HepG2 (cell line): Measurements from ENCODE around the gene WDR86. TPM values are rescaled to one million over a fixed set of nuclear protein-coding genes. Genes with fewer than 3 reads are reported as not detected.

Source experiments
- AGO1 ChIP-seq: fragments of 200-400 bp; formaldehyde crosslinking; IDR thresholded peaks from 2 replicates; pipeline ENCODE4 v1.6.1; 2017; ENCODE audit warnings: mild to moderate bottlenecking, low read depth, low read length, moderate library complexity; ENCODE audit not compliant: poor library complexity, severe bottlenecking
- ATAD3A ChIP-seq: sonication (generic); formaldehyde crosslinking; IDR thresholded peaks from 2 replicates; pipeline ENCODE4 v1.4.0; 2020; ENCODE audit warnings: missing genetic modification reagents
- CCDC6 ChIP-seq: sonication (generic); formaldehyde crosslinking; IDR thresholded peaks from 2 replicates; pipeline ENCODE4 v1.8.1; 2022; ENCODE audit warnings: mild to moderate bottlenecking, missing genetic modification reagents, moderate library complexity
- ELF4 ChIP-seq: sonication (generic); formaldehyde crosslinking; IDR thresholded peaks from 2 replicates; pipeline ENCODE4 v1.5.0; 2020; ENCODE audit warnings: missing genetic modification reagents, mild to moderate bottlenecking, moderate library complexity, borderline replicate concordance
- GTF3A ChIP-seq: sonication (generic); formaldehyde crosslinking; conservative IDR thresholded peaks from 2 replicates; pipeline ENCODE4 v1.4.0; 2020; ENCODE audit warnings: mild to moderate bottlenecking, missing genetic modification reagents
- NCOA1 ChIP-seq: sonication (generic); formaldehyde crosslinking; IDR thresholded peaks from 2 replicates; pipeline ENCODE4 v1.9.0; 2021; ENCODE audit warnings: missing genetic modification reagents
- NONO ChIP-seq, 2 experiments: fragments of 450-650 bp in 1 of 2; sonication (generic) in 1 of 2; formaldehyde crosslinking in 1 of 2; IDR thresholded peaks in 1 of 2; conservative IDR thresholded peaks in 1 of 2; 2 replicates each; pipeline versions ENCODE4 v1.6.1 to v1.8.0; 2017 to 2022; ENCODE audit warnings: mild to moderate bottlenecking in 1 of 2, missing genetic modification reagents in 1 of 2, moderate library complexity in 1 of 2
- SMC3 ChIP-seq: IDR thresholded peaks from 2 replicates; pipeline ENCODE4 v1.6.1; 2011; ENCODE audit warnings: low read length, improper control_type of control experiment
- STAT5B ChIP-seq: sonication (generic); formaldehyde crosslinking; IDR thresholded peaks from 2 replicates; pipeline ENCODE4 v1.4.0; 2020; ENCODE audit warnings: missing genetic modification reagents
- TOE1 ChIP-seq: sonication (generic); formaldehyde crosslinking; IDR thresholded peaks from 2 replicates; pipeline ENCODE4 v1.4.0; 2020; ENCODE audit warnings: mild to moderate bottlenecking, missing genetic modification reagents
- ZNF3 ChIP-seq: IDR thresholded peaks from 2 replicates; pipeline ENCODE4 v1.7.0; 2017; ENCODE audit warnings: inconsistent platforms
- ZNF333 ChIP-seq: sonication (generic); formaldehyde crosslinking; IDR thresholded peaks from 2 replicates; pipeline ENCODE4 v1.4.0; 2020; ENCODE audit warnings: mild to moderate bottlenecking, missing genetic modification reagents, borderline replicate concordance
- ZNF383 ChIP-seq: sonication (generic); formaldehyde crosslinking; IDR thresholded peaks from 2 replicates; pipeline ENCODE4 v1.4.0; 2020; ENCODE audit warnings: missing genetic modification reagents, mild to moderate bottlenecking, borderline replicate concordance
- ZNF674 ChIP-seq: sonication (generic); formaldehyde crosslinking; IDR thresholded peaks from 2 replicates; pipeline ENCODE4 v1.5.0; 2020; ENCODE audit warnings: low read depth, mild to moderate bottlenecking, missing genetic modification reagents
- ZNF879 ChIP-seq: sonication (generic); formaldehyde crosslinking; IDR thresholded peaks from 2 replicates; pipeline ENCODE4 v1.8.1; 2023; ENCODE audit warnings: missing genetic modification reagents
- ZSCAN12 ChIP-seq: sonication (generic); formaldehyde crosslinking; IDR thresholded peaks from 2 replicates; pipeline ENCODE4 v1.9.0; 2021; ENCODE audit warnings: mild to moderate bottlenecking, missing genetic modification reagents
- polyA plus RNA-seq, 8 experiments: library from polyadenylated mRNA; depleted of rRNA in 3 of 8; stranded (reverse) in 7 of 8; unstranded in 1 of 8; fragments of >200 nt; fragmentation: Illumina TruSeq in 4 of 8; extraction: Trizol in 4 of 8; gene quantifications; 2 replicates each; pipeline versions ENCODE4 v1.2.1 to v1.2.3, GENCODE V29; 2011 to 2016; ENCODE audit warnings: low read depth in 4 of 8, missing spikeins in 1 of 8, mixed read lengths in 1 of 8; ENCODE audit not compliant: insufficient read depth in 1 of 8
- total RNA-seq, 5 experiments: library from RNA; depleted of rRNA; stranded (reverse); fragments of >200 nt; fragmentation: Illumina TruSeq; extraction: Trizol; gene quantifications; 2 replicates each; pipeline ENCODE4 v1.2.3, GENCODE V29; 2016; ENCODE audit warnings: low read depth in 1 of 5
- TF ChIP-seq, protein P1 (sequence below): sonication (generic); formaldehyde crosslinking; IDR thresholded peaks from 2 replicates; pipeline ENCODE4 v1.5.1; 2020; ENCODE audit warnings: mild to moderate bottlenecking, missing genetic modification reagents, borderline replicate concordance
- TF ChIP-seq, protein P2 (sequence below): sonication (generic); formaldehyde crosslinking; IDR thresholded peaks from 2 replicates; pipeline ENCODE4 v1.4.0; 2020; ENCODE audit warnings: mild to moderate bottlenecking, missing genetic modification reagents
- TF ChIP-seq, protein P3 (sequence below): sonication (generic); formaldehyde crosslinking; IDR thresholded peaks from 2 replicates; pipeline ENCODE4 v1.4.0; 2020; ENCODE audit warnings: mild to moderate bottlenecking, missing genetic modification reagents
- TF ChIP-seq, protein P4 (sequence below), 2 experiments: IDR thresholded peaks; 2 replicates each; pipeline ENCODE4 v1.6.1; 2011 to 2012; ENCODE audit warnings: low read length in 2 of 2, borderline replicate concordance in 1 of 2, low read depth in 1 of 2, mild to moderate bottlenecking in 1 of 2, moderate library complexity in 1 of 2

The WDR86 gene
- total and polyA plus RNA-seq, 2 of the 13 experiments (the other 11 are each of a cell fraction or from before 2014, with no cell fraction given), result 0.11 to 2.9 TPM

DNA sequence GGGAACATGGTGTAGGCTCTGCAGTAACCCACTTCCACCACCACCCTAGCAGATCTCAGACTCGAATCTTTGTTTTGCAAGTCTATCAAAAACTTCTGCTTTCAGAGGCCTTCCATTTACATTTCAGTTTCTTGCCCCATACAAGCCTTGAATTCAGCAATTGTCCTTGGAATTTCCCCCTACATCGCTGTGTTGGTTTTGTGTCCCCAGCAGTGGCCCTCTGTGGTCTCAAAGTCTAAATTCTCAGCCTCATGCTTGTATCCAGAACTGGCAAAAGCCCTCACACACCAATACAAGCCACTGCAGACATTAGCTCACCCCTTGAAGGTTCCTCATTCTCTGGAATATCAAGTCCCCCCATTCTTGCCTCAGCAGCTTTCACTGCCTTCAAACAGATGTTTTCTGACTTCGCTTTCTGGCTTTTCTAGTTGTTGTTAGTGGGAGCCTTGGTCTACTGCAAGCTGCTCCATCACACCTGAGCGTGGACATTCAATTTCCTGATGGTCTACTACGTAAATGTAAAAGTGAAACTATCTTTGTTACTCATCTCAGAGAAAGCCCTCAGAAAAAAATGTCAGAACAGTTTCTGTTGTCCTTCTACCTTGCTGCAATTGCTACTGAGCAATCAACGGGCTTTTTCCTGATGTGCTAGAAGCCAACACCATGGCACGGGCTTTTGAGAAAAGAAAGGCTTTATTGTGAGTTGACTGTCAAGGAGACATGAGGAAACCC lies 70.0 kb downstream of the WDR86 start (continued):
- TF ChIP-seq, protein P1, sequence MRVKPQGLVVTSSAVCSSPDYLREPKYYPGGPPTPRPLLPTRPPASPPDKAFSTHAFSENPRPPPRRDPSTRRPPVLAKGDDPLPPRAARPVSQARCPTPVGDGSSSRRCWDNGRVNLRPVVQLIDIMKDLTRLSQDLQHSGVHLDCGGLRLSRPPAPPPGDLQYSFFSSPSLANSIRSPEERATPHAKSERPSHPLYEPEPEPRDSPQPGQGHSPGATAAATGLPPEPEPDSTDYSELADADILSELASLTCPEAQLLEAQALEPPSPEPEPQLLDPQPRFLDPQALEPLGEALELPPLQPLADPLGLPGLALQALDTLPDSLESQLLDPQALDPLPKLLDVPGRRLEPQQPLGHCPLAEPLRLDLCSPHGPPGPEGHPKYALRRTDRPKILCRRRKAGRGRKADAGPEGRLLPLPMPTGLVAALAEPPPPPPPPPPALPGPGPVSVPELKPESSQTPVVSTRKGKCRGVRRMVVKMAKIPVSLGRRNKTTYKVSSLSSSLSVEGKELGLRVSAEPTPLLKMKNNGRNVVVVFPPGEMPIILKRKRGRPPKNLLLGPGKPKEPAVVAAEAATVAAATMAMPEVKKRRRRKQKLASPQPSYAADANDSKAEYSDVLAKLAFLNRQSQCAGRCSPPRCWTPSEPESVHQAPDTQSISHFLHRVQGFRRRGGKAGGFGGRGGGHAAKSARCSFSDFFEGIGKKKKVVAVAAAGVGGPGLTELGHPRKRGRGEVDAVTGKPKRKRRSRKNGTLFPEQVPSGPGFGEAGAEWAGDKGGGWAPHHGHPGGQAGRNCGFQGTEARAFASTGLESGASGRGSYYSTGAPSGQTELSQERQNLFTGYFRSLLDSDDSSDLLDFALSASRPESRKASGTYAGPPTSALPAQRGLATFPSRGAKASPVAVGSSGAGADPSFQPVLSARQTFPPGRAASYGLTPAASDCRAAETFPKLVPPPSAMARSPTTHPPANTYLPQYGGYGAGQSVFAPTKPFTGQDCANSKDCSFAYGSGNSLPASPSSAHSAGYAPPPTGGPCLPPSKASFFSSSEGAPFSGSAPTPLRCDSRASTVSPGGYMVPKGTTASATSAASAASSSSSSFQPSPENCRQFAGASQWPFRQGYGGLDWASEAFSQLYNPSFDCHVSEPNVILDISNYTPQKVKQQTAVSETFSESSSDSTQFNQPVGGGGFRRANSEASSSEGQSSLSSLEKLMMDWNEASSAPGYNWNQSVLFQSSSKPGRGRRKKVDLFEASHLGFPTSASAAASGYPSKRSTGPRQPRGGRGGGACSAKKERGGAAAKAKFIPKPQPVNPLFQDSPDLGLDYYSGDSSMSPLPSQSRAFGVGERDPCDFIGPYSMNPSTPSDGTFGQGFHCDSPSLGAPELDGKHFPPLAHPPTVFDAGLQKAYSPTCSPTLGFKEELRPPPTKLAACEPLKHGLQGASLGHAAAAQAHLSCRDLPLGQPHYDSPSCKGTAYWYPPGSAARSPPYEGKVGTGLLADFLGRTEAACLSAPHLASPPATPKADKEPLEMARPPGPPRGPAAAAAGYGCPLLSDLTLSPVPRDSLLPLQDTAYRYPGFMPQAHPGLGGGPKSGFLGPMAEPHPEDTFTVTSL (CRISPR knock-in tag), result no peak
- TF ChIP-seq ZNF674 (CRISPR knock-in tag) (no peak), AGO1 (no peak), CCDC6 (CRISPR knock-in tag) (no peak), SMC3 (no peak), NONO (IDR thresholded peaks at IDR 0.05) (no peak), NONO (CRISPR knock-in tag; conservative IDR thresholded peaks at IDR 0.05) (no peak), ZNF3 (CRISPR knock-in tag) (no peak), ZNF879 (CRISPR knock-in tag) (no peak), GTF3A (CRISPR knock-in tag) (no peak), ZSCAN12 (no peak), TOE1 (CRISPR knock-in tag) (no peak), NCOA1 (no peak), ELF4 (no peak), ZNF333 (CRISPR knock-in tag) (no peak), ZNF383 (CRISPR knock-in tag) (no peak), ATAD3A (CRISPR knock-in tag) (no peak), STAT5B (no peak)
- TF ChIP-seq, protein P2, sequence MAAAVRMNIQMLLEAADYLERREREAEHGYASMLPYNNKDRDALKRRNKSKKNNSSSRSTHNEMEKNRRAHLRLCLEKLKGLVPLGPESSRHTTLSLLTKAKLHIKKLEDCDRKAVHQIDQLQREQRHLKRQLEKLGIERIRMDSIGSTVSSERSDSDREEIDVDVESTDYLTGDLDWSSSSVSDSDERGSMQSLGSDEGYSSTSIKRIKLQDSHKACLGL (CRISPR knock-in tag), result no peak
- TF ChIP-seq, protein P3, sequence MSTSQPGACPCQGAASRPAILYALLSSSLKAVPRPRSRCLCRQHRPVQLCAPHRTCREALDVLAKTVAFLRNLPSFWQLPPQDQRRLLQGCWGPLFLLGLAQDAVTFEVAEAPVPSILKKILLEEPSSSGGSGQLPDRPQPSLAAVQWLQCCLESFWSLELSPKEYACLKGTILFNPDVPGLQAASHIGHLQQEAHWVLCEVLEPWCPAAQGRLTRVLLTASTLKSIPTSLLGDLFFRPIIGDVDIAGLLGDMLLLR (CRISPR knock-in tag), result no peak
- TF ChIP-seq, protein P4, sequence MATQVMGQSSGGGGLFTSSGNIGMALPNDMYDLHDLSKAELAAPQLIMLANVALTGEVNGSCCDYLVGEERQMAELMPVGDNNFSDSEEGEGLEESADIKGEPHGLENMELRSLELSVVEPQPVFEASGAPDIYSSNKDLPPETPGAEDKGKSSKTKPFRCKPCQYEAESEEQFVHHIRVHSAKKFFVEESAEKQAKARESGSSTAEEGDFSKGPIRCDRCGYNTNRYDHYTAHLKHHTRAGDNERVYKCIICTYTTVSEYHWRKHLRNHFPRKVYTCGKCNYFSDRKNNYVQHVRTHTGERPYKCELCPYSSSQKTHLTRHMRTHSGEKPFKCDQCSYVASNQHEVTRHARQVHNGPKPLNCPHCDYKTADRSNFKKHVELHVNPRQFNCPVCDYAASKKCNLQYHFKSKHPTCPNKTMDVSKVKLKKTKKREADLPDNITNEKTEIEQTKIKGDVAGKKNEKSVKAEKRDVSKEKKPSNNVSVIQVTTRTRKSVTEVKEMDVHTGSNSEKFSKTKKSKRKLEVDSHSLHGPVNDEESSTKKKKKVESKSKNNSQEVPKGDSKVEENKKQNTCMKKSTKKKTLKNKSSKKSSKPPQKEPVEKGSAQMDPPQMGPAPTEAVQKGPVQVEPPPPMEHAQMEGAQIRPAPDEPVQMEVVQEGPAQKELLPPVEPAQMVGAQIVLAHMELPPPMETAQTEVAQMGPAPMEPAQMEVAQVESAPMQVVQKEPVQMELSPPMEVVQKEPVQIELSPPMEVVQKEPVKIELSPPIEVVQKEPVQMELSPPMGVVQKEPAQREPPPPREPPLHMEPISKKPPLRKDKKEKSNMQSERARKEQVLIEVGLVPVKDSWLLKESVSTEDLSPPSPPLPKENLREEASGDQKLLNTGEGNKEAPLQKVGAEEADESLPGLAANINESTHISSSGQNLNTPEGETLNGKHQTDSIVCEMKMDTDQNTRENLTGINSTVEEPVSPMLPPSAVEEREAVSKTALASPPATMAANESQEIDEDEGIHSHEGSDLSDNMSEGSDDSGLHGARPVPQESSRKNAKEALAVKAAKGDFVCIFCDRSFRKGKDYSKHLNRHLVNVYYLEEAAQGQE (IDR thresholded peaks at IDR 0.05; ENCODE audit: borderline replicate concordance in 1 of 2, low read depth in 1 of 2, low read length in 2 of 2), result no peak
